ENCODE results near the gene MYD88. TPM values are rescaled to one million over a fixed set of nuclear protein-coding genes. Genes with fewer than 3 reads are reported as not detected.

Gene MYD88
- total RNA-seq, 1 donor from 2014 or later = 45.9 TPM

GRCh38 chr3:38101811-38102443 lies 36.5 kb upstream of the MYD88 start:
- Histone ChIP-seq H3K27ac (no peak overlapping the region), H3K36me3 (no peaks in the 10 kb centered on the region), H3K4me3 (no peak overlapping the region), H3K4me1 (no peaks in the 10 kb centered on the region), H3K9me3 (no peaks in the 10 kb centered on the region), H3K27me3 (no peaks in the 10 kb centered on the region)
- no peak for DNase-seq (ENCODE audit: extremely low spot score in 2 of 2)
- intact Hi-C loops (cut with DNase I) = no loop called here
- TF ChIP-seq POLR2AphosphoS5 (IDR thresholded peaks at IDR 0.05; ENCODE audit: insufficient read depth in 1 of 2, low read depth in 1 of 2) = no peak
- no peak for TF ChIP-seq CTCF (IDR thresholded peaks at IDR 0.05)
- no peak for TF ChIP-seq POLR2A (IDR thresholded peaks at IDR 0.05)

GRCh38 chr3:38102444-38102814 lies 36.0 kb upstream of the MYD88 start:
- no peaks in the 10 kb centered on the region for H3K36me3 ChIP-seq
- H3K4me1 ChIP-seq = no peaks in the 10 kb centered on the region
- no peak overlapping the region for H3K4me3 ChIP-seq
- H3K9me3 ChIP-seq = no peaks in the 10 kb centered on the region
- intact Hi-C loops (cut with DNase I) = no loop called here
- H3K27me3 ChIP-seq = no peaks in the 10 kb centered on the region
- no peak overlapping the region for H3K27ac ChIP-seq
- TF ChIP-seq CTCF (IDR thresholded peaks at IDR 0.05) (no peak), POLR2AphosphoS5 (IDR thresholded peaks at IDR 0.05; ENCODE audit: insufficient read depth in 1 of 2, low read depth in 1 of 2) (no peak), POLR2A (IDR thresholded peaks at IDR 0.05) (no peak)
- DNase-seq (ENCODE audit: extremely low spot score in 2 of 2) = no peak

GRCh38 chr3:38105525-38105924 lies 32.9 kb upstream of the MYD88 start:
- H3K9me3 ChIP-seq = no peaks in the 10 kb centered on the region
- H3K27me3 ChIP-seq = no peaks in the 10 kb centered on the region
- TF ChIP-seq CTCF (IDR thresholded peaks at IDR 0.05) (no peak), POLR2A (IDR thresholded peaks at IDR 0.05) (no peak), POLR2AphosphoS5 (IDR thresholded peaks at IDR 0.05; ENCODE audit: insufficient read depth in 1 of 2, low read depth in 1 of 2) (no peak)
- no peak overlapping the region for H3K4me3 ChIP-seq
- H3K4me1 ChIP-seq = no peaks in the 10 kb centered on the region
- no peaks in the 10 kb centered on the region for H3K36me3 ChIP-seq
- no peak overlapping the region for H3K27ac ChIP-seq
- intact Hi-C loops (cut with DNase I) = no loop called here
- DNase-seq (ENCODE audit: extremely low spot score in 2 of 2) = no peak

- no peak for DNase-seq (ENCODE audit: extremely low spot score in 2 of 2)
- Histone ChIP-seq H3K27me3 (no peaks in the 10 kb centered on the region), H3K27ac (no peak overlapping the region), H3K4me1 (no peaks in the 10 kb centered on the region), H3K4me3 (no peak overlapping the region), H3K9me3 (no peaks in the 10 kb centered on the region), H3K36me3 (no peaks in the 10 kb centered on the region)
- intact Hi-C loops (cut with DNase I) = no loop called here
- TF ChIP-seq POLR2A (IDR thresholded peaks at IDR 0.05) = no peak
- TF ChIP-seq POLR2AphosphoS5 (IDR thresholded peaks at IDR 0.05; ENCODE audit: insufficient read depth in 1 of 2, low read depth in 1 of 2) = no peak
- TF ChIP-seq CTCF (IDR thresholded peaks at IDR 0.05) = no peak
Measured at GRCh38 chr3:38107911-38108648, 30.4 kb upstream of the MYD88 start.

All from vagina (tissue), 2 donors.